GM12878 (cell line): ENCODE measurements around the gene BRWD1. TPM values are rescaled to one million over a fixed set of nuclear protein-coding genes. Genes with fewer than 3 reads are reported as not detected.

Source experiments
- ATAC-seq: fragments of 200-7000 bp; cut with Tn5 transposase; 3 replicates; pipeline ENCODE4 v1.9.1; 2020; ENCODE audit warnings: mild to moderate bottlenecking, moderate library complexity
- BruUV-seq: library from RNA; stranded (reverse); fragments of 400-500 nt; replicated peaks from 2 replicates; lab custom pipeline; 2021; lab: Mats Ljungman, UMichigan
- CTCF ChIA-PET: fragments of 300-600 bp; sonication (Branson Sonifier 250); formaldehyde crosslinking; extraction: SDS; loops from one replicate; lab custom pipeline; 2021; ENCODE audit warnings: inconsistent platforms; lab: Yijun Ruan, JAX
- POLR2A ChIA-PET: fragments of 350-600 bp; formaldehyde crosslinking; extraction: SDS; loops from one replicate; lab custom pipeline; 2021; ENCODE audit warnings: inconsistent platforms; lab: Charles Lee
- RAD21 ChIA-PET: fragments of 300-600 bp; sonication (Branson Sonifier 250); formaldehyde crosslinking; loops from one replicate; lab custom pipeline; 2023; ENCODE audit warnings: antibody characterized with exemption; ENCODE audit not compliant: unreplicated experiment; lab: Charles Lee
- SMC1A ChIA-PET: fragments of 300-600 bp; sonication (Branson Sonifier 250); formaldehyde crosslinking; loops from one replicate; lab custom pipeline; 2023; ENCODE audit not compliant: unreplicated experiment, uncharacterized antibody; lab: Charles Lee
- DNase-seq: peaks from one replicate; pipeline ENCODE4 v3.0.0-alpha.2; 2011; ENCODE audit warnings: low read depth, low spot score
- FAIRE-seq: peaks from 3 replicates; lab custom pipeline; 2011; peaks lifted over from hg19 to GRCh38; lab: Jason Lieb, UNC
- H2AFZ ChIP-seq: 2 replicates; pipeline ENCODE4 v1.6.0; 2011; ENCODE audit warnings: low read depth, low read length, control low read depth; ENCODE audit not compliant: control insufficient read depth
- H3K27ac ChIP-seq: 2 replicates; pipeline ENCODE4 v1.5.1; 2011; ENCODE audit warnings: control low read depth; ENCODE audit not compliant: control insufficient read depth, insufficient read depth
- H3K27me3 ChIP-seq, 2 experiments: replicated peaks in 1 of 2; 2 replicates each; pipeline versions ENCODE4 v1.6.0 to v1.6.1; 2011; ENCODE audit warnings: low read length in 1 of 2; ENCODE audit not compliant: control insufficient read depth in 2 of 2, insufficient read depth in 2 of 2
- H3K36me3 ChIP-seq, 2 experiments: 2 replicates each; pipeline ENCODE4 v1.5.1; 2011; ENCODE audit warnings: low read length in 1 of 2; ENCODE audit not compliant: control insufficient read depth in 2 of 2, insufficient read depth in 2 of 2
- H3K4me1 ChIP-seq: 2 replicates; pipeline ENCODE4 v1.6.1; 2011; ENCODE audit warnings: mild to moderate bottlenecking, low read length, moderate library complexity, mixed read lengths; ENCODE audit not compliant: control insufficient read depth, insufficient read depth
- H3K4me2 ChIP-seq: 2 replicates; pipeline ENCODE4 v1.6.0; 2011; ENCODE audit warnings: control low read depth; ENCODE audit not compliant: control insufficient read depth, insufficient read depth
- H3K4me3 ChIP-seq: fragments of 200-600 bp; sonication (generic); 2 replicates; pipeline ENCODE4 v1.5.1; 2016
- H3K79me2 ChIP-seq: 2 replicates; pipeline ENCODE4 v1.6.0; 2011; ENCODE audit warnings: low read length; ENCODE audit not compliant: control insufficient read depth, insufficient read depth
- H3K9ac ChIP-seq: 2 replicates; pipeline ENCODE4 v1.8.0; 2011; ENCODE audit warnings: low read length, control low read depth, mixed read lengths; ENCODE audit not compliant: control insufficient read depth, insufficient read depth
- H3K9me3 ChIP-seq: replicated peaks from 3 replicates; pipeline ENCODE4 v1.5.1; 2011; ENCODE audit warnings: mild to moderate bottlenecking, low read length; ENCODE audit not compliant: control insufficient read depth, insufficient read depth
- H4K20me1 ChIP-seq: 2 replicates; pipeline ENCODE4 v1.6.0; 2011; ENCODE audit not compliant: control insufficient read depth, insufficient read depth
- BMI1 ChIP-seq: fragments of 450-650 bp; IDR thresholded peaks from 2 replicates; pipeline ENCODE4 v1.6.1; 2016; ENCODE audit warnings: mild to moderate bottlenecking, moderate library complexity, borderline replicate concordance
- GATAD2B ChIP-seq: fragments of 450-650 bp; conservative IDR thresholded peaks from 2 replicates; pipeline ENCODE4 v1.6.1; 2017; ENCODE audit warnings: low read depth, mild to moderate bottlenecking, moderate library complexity
- IRF4 ChIP-seq: IDR thresholded peaks from 2 replicates; pipeline ENCODE4 v1.6.1; 2011; ENCODE audit warnings: low read depth, low read length
- MEF2B ChIP-seq: fragments of 450-650 bp; IDR thresholded peaks from 2 replicates; pipeline ENCODE4 v1.6.1; 2018; ENCODE audit warnings: mild to moderate bottlenecking, moderate library complexity; ENCODE audit not compliant: partially characterized antibody, poor library complexity, severe bottlenecking
- SREBF1 ChIP-seq: IDR thresholded peaks from 2 replicates; pipeline ENCODE4 v1.6.1; 2012; ENCODE audit warnings: mild to moderate bottlenecking, low read length
- SRF ChIP-seq, 2 experiments: IDR thresholded peaks; 2 replicates each; pipeline ENCODE4 v1.6.1; 2011; ENCODE audit warnings: low read depth in 2 of 2, low read length in 2 of 2, mild to moderate bottlenecking in 1 of 2, moderate library complexity in 1 of 2
- WGBS: methylation state at CpG from one replicate; pipeline ENCODE4 v1.1.6; 2016; ENCODE audit warnings: low lambda C conversion rate; ENCODE audit not compliant: insufficient replicate concordance, insufficient coverage; ENCODE audit errors: missing lambda C conversion rate; 5-methylcytosine and 5-hydroxymethylcytosine counted together
- in situ Hi-C: fragments of 300-500 bp; cut with MboI; formaldehyde crosslinking; loops from 9 replicates; pipeline ENCODE4 v1.14.3; 2018; ENCODE audit warnings: mixed read lengths
- intact Hi-C: fragments of 100-400 bp; cut with micrococcal nuclease; formaldehyde crosslinking; loops from one replicate; pipeline ENCODE4 v1.14.2; 2022; ENCODE audit not compliant: unreplicated experiment
- polyA plus RNA-seq, 11 experiments: library from polyadenylated mRNA; depleted of rRNA in 4 of 11; unstranded in 6 of 11; stranded (reverse) in 5 of 11; fragments of >200 nt; fragmentation: Nextera tagmentation in 4 of 11; fragmentation: Illumina TruSeq in 1 of 11; extraction: Ambion mirVana in 4 of 11; extraction: Trizol in 1 of 11; gene quantifications; 1 replicate in 1 of 11; 2 replicates in 10 of 11; pipeline versions ENCODE4 v1.2.1 to v1.2.3, GENCODE V29; 2011 to 2016; ENCODE audit warnings: inconsistent platforms in 2 of 11, missing spikeins in 2 of 11, low read depth in 1 of 11
- total RNA-seq, 4 experiments: library from RNA; depleted of rRNA in 3 of 4; stranded (reverse); fragments of >200 nt in 3 of 4; fragmentation: Illumina TruSeq in 1 of 4; extraction: Trizol in 1 of 4; gene quantifications; 2 replicates each; pipeline versions ENCODE4 v1.2.1 to v1.2.3, GENCODE V29; 2013 to 2021
- TF ChIP-seq, protein P1 (sequence below): fragments of 450-650 bp; IDR thresholded peaks from 2 replicates; pipeline ENCODE4 v1.6.1; 2018; ENCODE audit warnings: borderline replicate concordance, mild to moderate bottlenecking; ENCODE audit not compliant: partially characterized antibody

The BRWD1 gene
- total and polyA plus RNA-seq, 10 of the 15 experiments (the other 5 are each of a cell fraction or from before 2014, with no cell fraction given), result 3.1 to 19.0 (median 13.5) TPM

- RAD21 ChIA-PET, result interaction anchor here (0.6 kb wide), 1 partner anchor 555 kb away, joined by 3 read pairs; no protein-coding TSS in a partner anchor
- no peak overlapping the region for H3K4me2 ChIP-seq
- SMC1A ChIA-PET, result interaction anchor here (1.3 kb wide), 1 partner anchor 9 kb away, joined by 3 read pairs; no protein-coding TSS in a partner anchor
- CTCF ChIA-PET, result no interaction called here
- ATAC-seq, result no peak
- TF ChIP-seq MEF2B (no peak), GATAD2B (no peak), IRF4 (no peak), SREBF1 (no peak), BMI1 (no peak), SRF (IDR thresholded peaks at IDR 0.05; ENCODE audit: low read depth in 2 of 2, low read length in 2 of 2) (no peak)
- TF ChIP-seq, protein P1, sequence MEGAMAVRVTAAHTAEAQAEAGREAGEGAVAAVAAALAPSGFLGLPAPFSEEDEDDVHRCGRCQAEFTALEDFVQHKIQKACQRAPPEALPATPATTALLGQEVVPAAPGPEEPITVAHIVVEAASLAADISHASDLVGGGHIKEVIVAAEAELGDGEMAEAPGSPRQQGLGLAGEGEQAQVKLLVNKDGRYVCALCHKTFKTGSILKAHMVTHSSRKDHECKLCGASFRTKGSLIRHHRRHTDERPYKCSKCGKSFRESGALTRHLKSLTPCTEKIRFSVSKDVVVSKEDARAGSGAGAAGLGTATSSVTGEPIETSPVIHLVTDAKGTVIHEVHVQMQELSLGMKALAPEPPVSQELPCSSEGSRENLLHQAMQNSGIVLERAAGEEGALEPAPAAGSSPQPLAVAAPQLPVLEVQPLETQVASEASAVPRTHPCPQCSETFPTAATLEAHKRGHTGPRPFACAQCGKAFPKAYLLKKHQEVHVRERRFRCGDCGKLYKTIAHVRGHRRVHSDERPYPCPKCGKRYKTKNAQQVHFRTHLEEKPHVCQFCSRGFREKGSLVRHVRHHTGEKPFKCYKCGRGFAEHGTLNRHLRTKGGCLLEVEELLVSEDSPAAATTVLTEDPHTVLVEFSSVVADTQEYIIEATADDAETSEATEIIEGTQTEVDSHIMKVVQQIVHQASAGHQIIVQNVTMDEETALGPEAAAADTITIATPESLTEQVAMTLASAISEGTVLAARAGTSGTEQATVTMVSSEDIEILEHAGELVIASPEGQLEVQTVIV, result no peak
- TF ChIP-seq, all 136 proteins: peak for 0
- intact Hi-C loops, result no loop called here
- Histone ChIP-seq H3K4me3 (no peak overlapping the region), H4K20me1 (no peaks in the 10 kb centered on the region), H3K79me2 (no peaks in the 10 kb centered on the region), H3K9me3 (no peaks in the 10 kb centered on the region), H3K36me3 (peaks cover 5 to 19% of the 10 kb centered on the region in 2 experiments), H3K27me3 (no peaks in the 10 kb centered on the region), H2AFZ (no peak overlapping the region), H3K4me1 (no peaks in the 10 kb centered on the region), H3K27ac (no peak overlapping the region), H3K9ac (no peak overlapping the region)
- no peak for FAIRE-seq
- no peak for DNase-seq
- POLR2A ChIA-PET, result interaction anchor here (1.4 kb wide), 1 partner anchor 13 kb away, joined by 5 read pairs; no protein-coding TSS in a partner anchor
- in situ Hi-C loops, result no loop called here
- BruUV-seq, result no TSS peak
- 100% methylated on average over 3 of the region's 3 CpGs for WGBS
Measured at GRCh38 chr21:39232861-39233291, 80.6 kb downstream of the BRWD1 start.
